ENCODE measurements around the gene COL4A6.
A peak's percentile ranks its signal among the peaks of the same experiment; 100 is the strongest.

COL4A6 gene

GRCh38 chrX:108456971-108457477, 18.8 kb upstream of the COL4A6 start:
- no peak overlapping the region for H3K4me3 ChIP-seq (ENCODE audit: low read length)
- no peak for DNase-seq (ENCODE audit: low read depth)
- no peak for TF ChIP-seq CTCF (IDR thresholded peaks at IDR 0.05; ENCODE audit: insufficient read depth, low read depth, low read length, missing control alignments)

- TF ChIP-seq CTCF (IDR thresholded peaks at IDR 0.05; ENCODE audit: insufficient read depth, low read depth, low read length, missing control alignments) = no peak
- DNase-seq (ENCODE audit: low read depth) = no peak
- no peak overlapping the region for H3K4me3 ChIP-seq (ENCODE audit: low read length)
Observed at GRCh38 chrX:108453841-108454240, 15.6 kb upstream of the COL4A6 start.

- H3K4me3 ChIP-seq (ENCODE audit: low read length) = no peak overlapping the region
- peak; percentile 52 for DNase-seq (ENCODE audit: low read depth)
- no peak for TF ChIP-seq CTCF (IDR thresholded peaks at IDR 0.05; ENCODE audit: insufficient read depth, low read depth, low read length, missing control alignments)
Observed at GRCh38 chrX:108447303-108447702, 9.1 kb upstream of the COL4A6 start.

- no peak for TF ChIP-seq CTCF (IDR thresholded peaks at IDR 0.05; ENCODE audit: insufficient read depth, low read depth, low read length, missing control alignments)
- DNase-seq (ENCODE audit: low read depth) = no peak
- peak overlapping the region; percentile 81 for H3K4me3 ChIP-seq (ENCODE audit: low read length)
Observed at GRCh38 chrX:108442901-108443464, 4.8 kb upstream of the COL4A6 start.

- H3K4me3 ChIP-seq (ENCODE audit: low read length) = peak overlapping the region; percentile 81
- TF ChIP-seq CTCF (IDR thresholded peaks at IDR 0.05; ENCODE audit: insufficient read depth, low read depth, low read length, missing control alignments) = no peak
- peak; percentile 30 for DNase-seq (ENCODE audit: low read depth)
Observed at GRCh38 chrX:108439961-108440696, 1.9 kb upstream of the COL4A6 start.

GRCh38 chrX:108439426-108439942, 1.3 kb upstream of the COL4A6 start, which contains the start of gene COL4A5:
COL4A5 (plus strand) TSS chrX:108439838; CDS start chrX:108440126, 288 bp downstream.
- H3K4me3 ChIP-seq (ENCODE audit: low read length) = peak within 1 kb of the TSS; percentile 81
- peak; percentile 91 for DNase-seq (ENCODE audit: low read depth)

More at GRCh38 chrX:108439426-108439942, 1.3 kb upstream of the COL4A6 start, which contains the start of gene COL4A5:
- TF ChIP-seq CTCF (IDR thresholded peaks at IDR 0.05; ENCODE audit: insufficient read depth, low read depth, low read length, missing control alignments) = no peak
